T-helper 1 cell treated with Interleukin-12 subunit alpha and Interleukin-12 subunit beta and Interleukin-4 antibody, amounts not matched to agents 30 μg/mL and 1 μg/mL, for 36 hours (primary cell): ENCODE measurements around the gene SELE.
A peak's percentile ranks its signal among the peaks of the same experiment; 100 is the strongest.
"Not testable (repeated sequence)": the region's sequence is repeated elsewhere in the genome, so short reads cannot be mapped to it uniquely, and the experiment has no call there.

Experiments used
- H3K27ac Mint-ChIP-seq: one replicate; pipeline ENCODE4 v1.8.0; 2021; ENCODE audit warnings: mild to moderate bottlenecking, mixed read lengths
- H3K27me3 Mint-ChIP-seq: one replicate; pipeline ENCODE4 v1.8.0; 2021; ENCODE audit warnings: low read depth, mixed read lengths
- H3K36me3 Mint-ChIP-seq: one replicate; pipeline ENCODE4 v1.8.0; 2021; ENCODE audit warnings: low read depth, mixed read lengths
- H3K4me1 Mint-ChIP-seq: one replicate; pipeline ENCODE4 v1.8.0; 2021; ENCODE audit warnings: low read depth, mixed read lengths
- H3K4me3 Mint-ChIP-seq: one replicate; pipeline ENCODE4 v1.8.0; 2021; ENCODE audit warnings: mild to moderate bottlenecking, moderate library complexity, mixed read lengths
- H3K9me3 Mint-ChIP-seq: one replicate; pipeline ENCODE4 v1.8.0; 2021; ENCODE audit warnings: mixed read lengths

SELE gene

GRCh38 chr1:169683168-169683567 is 50.7 kb downstream of the SELE start:
- H3K9me3 Mint-ChIP-seq, H3K27ac Mint-ChIP-seq, H3K27me3 Mint-ChIP-seq, H3K36me3 Mint-ChIP-seq: not testable (repeated sequence)
- Mint-ChIP-seq H3K4me3 (peak overlapping the region; percentile 41), H3K4me1 (peaks cover 25% of the 10 kb centered on the region)

DNA sequence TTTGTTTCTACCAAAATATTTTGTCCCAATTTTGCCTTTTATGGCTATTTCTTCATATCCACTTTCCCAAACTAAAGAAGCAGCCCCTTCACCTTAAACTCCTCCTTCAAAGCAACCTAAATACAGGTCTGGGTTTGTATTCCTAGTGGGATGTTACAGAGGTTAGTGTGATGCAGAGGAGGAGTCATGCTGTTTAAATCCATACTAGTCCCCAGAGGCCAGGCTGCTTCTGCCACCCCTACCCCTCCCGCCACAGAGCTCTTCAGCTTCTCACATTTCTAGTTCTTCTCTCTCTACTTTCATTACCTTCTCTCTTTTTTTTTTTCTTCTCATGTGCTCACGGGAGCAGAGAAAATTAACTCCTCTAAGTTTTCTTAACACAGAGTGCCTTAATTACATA is 51.8 kb downstream of the SELE start:
- Mint-ChIP-seq H3K36me3 (no peaks in the 10 kb centered on the region), H3K27ac (peak overlapping the region; percentile 64), H3K4me1 (peaks cover 29% of the 10 kb centered on the region), H3K9me3 (no peaks in the 10 kb centered on the region), H3K4me3 (no peak overlapping the region), H3K27me3 (no peaks in the 10 kb centered on the region)

DNA sequence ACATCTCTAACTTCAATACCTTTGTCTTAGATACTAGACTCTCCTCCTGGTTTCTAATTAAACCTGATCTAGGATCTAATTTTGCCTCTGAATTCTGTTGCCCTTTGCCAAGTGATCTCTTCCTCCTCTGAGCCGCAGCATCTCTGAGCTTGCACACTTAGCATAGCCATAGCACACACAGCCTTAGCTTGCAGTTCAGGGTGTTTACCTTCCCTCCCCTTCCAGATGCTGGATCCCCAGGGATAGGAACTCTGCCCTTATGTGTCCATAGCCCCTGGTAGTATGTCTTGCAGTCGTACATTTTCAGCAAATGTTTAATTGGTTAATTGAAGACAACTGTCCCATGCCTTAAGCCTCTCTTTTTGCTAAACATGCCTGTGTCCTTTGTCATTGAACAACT is 52.7 kb downstream of the SELE start:
- peak overlapping the region; percentile 37 for H3K27ac Mint-ChIP-seq
- H3K4me3 Mint-ChIP-seq: peak overlapping the region; percentile 15
- H3K36me3 Mint-ChIP-seq: peaks cover 2% of the 10 kb centered on the region
- peaks cover 38% of the 10 kb centered on the region for H3K4me1 Mint-ChIP-seq
- no peaks in the 10 kb centered on the region for H3K27me3 Mint-ChIP-seq
- H3K9me3 Mint-ChIP-seq: no peaks in the 10 kb centered on the region

DNA sequence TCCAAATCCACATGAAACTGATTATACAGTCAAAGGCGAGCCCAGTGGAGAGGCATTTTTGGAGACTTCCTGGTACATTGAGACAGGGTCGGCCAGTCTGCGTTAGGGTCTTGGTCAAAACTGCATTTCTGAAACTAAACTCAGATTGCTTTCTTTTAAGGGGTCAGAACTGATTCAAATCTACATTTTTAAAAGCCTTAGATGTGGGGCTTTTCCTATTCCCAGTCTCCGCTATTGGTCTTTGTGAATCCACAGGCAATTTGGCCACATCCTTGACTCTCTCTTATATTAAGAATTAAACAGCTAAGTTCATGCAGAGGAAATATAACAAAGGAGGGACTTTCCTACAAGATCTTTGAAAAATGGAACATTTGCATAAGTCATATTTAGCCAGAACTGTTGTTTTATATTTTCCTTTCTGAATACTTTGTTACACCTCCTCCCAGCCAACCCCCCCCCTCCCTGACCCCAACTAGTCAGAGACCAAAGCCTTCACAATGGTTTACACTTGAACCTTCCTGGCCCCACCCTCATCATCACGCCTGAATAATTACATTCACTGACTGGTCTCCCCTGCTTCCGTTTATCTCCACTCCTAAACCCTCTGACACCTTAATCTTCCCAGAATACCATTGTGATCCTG is 53.4 kb downstream of the SELE start:
- peaks cover 42% of the 10 kb centered on the region for H3K4me1 Mint-ChIP-seq
- peak overlapping the region; percentile 37 for H3K27ac Mint-ChIP-seq
- H3K4me3 Mint-ChIP-seq: peak overlapping the region; percentile 15
- H3K9me3 Mint-ChIP-seq: no peaks in the 10 kb centered on the region
- H3K27me3 Mint-ChIP-seq: no peaks in the 10 kb centered on the region
- H3K36me3 Mint-ChIP-seq: peaks cover 2% of the 10 kb centered on the region

DNA sequence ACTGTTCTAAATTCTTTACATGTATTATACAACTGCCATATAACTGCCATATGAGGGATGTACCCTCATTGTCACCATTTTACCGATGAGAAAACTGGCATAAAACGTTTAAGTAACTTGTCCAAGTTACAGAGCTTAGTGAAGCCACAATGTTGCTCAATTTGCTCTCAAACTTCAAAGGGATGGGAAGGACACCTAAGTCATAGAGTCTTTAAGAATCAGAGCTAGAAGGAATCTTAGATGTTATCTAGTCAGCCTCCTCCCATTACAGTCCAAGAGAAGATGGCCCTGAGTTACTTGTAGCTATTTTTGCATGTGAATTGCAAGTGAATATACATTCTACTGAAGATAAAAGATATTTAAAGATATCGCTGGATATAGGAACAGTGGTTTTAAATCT is 54.2 kb downstream of the SELE start:
- Mint-ChIP-seq H3K27me3 (no peaks in the 10 kb centered on the region), H3K4me3 (no peak overlapping the region), H3K9me3 (no peaks in the 10 kb centered on the region), H3K36me3 (peaks cover 2% of the 10 kb centered on the region), H3K27ac (no peak overlapping the region), H3K4me1 (peaks cover 43% of the 10 kb centered on the region)

DNA sequence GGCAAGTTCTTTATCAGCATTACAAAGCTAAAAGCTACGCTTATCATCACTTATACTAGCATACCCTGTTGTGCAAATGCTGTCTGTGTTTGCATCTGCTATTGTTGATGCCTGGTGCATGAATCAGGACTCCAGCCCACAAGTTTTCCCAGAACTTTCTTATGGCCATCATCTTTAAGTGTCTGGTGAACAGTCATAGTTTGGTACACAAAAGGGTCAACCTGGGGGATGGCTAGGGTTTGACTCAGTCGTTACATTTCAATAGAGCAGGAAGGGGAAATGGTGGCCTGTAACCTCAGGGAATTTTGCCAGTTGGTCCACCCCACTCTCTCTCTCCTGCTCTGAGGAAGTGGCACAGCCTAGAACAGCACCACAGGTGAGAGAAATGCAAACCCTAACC is 57.9 kb downstream of the SELE start:
- Mint-ChIP-seq H3K4me3 (no peak overlapping the region), H3K9me3 (peaks cover 11% of the 10 kb centered on the region), H3K27ac (no peak overlapping the region), H3K36me3 (peaks cover 8% of the 10 kb centered on the region), H3K4me1 (peaks cover 32% of the 10 kb centered on the region), H3K27me3 (no peaks in the 10 kb centered on the region)
